ENCODE measurements around the gene HMGCR.
A peak's percentile ranks its signal among the peaks of the same experiment; 100 is the strongest.
"Not testable (repeated sequence)": the region's sequence is repeated elsewhere in the genome, so short reads cannot be mapped to it uniquely, and the experiment has no call there.

The HMGCR gene

DNA sequence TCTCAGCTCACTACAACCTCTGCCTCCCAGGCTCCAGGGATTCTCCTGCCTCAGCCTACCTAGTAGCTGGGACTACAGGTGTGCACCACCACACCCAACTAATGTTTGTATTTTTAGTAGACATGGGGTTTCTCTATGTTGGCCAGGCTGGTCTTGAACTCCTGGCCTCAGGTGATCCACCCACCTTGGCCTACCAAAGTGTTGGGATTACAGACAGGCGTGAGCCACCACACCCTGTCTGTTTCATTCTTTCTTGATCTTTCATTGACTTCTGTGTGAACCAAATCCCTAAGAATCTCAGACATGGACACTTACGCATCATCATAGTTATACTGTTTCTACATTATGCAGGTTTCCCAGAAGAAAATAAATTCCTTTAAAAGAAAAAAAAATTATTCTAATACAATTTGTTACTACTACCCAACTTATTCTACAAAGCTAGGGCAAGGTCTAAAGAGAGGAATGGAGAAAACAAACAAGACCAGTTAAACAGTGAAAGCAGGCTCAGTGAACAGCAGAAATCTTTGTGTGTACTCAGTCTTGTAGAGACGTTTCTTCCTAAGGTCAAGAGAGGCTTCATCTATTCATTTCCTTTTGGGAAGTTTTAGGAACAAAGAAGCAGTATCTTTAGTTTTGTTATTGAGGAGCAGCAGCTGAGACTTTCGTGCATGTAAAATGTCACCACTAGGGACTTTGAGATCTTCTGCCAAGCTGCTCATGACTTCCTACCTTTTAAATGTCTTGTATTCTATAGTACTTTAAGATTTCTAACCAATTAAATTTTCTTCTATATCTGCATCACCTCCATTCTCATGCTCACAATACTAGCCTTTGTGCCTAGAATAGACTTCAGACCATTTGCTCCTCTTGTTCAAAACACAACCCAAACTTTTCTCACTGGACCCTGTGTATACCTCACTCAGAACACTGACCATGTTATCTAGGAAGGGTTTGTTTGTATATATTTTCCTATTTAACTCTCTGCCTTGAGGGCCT, 5.6 kb upstream of the HMGCR start:
- CTCF ChIA-PET: interaction anchor here (0.6 to 1.2 kb wide), 2 partner anchors 94 kb away, joined by 5 to 8 read pairs; no protein-coding TSS in a partner anchor
- POLR2A ChIA-PET (ENCODE audit: low non-redundant PET): no interaction called here
- TF ChIP-seq, protein P1, sequence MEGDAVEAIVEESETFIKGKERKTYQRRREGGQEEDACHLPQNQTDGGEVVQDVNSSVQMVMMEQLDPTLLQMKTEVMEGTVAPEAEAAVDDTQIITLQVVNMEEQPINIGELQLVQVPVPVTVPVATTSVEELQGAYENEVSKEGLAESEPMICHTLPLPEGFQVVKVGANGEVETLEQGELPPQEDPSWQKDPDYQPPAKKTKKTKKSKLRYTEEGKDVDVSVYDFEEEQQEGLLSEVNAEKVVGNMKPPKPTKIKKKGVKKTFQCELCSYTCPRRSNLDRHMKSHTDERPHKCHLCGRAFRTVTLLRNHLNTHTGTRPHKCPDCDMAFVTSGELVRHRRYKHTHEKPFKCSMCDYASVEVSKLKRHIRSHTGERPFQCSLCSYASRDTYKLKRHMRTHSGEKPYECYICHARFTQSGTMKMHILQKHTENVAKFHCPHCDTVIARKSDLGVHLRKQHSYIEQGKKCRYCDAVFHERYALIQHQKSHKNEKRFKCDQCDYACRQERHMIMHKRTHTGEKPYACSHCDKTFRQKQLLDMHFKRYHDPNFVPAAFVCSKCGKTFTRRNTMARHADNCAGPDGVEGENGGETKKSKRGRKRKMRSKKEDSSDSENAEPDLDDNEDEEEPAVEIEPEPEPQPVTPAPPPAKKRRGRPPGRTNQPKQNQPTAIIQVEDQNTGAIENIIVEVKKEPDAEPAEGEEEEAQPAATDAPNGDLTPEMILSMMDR (conservative IDR thresholded peaks at IDR 0.05; ENCODE audit: low read depth): no peak
- no peak for DNase-seq (ENCODE audit: low spot score)
- no peak overlapping the region for H3K27ac ChIP-seq

GRCh38 chr5:75333759-75334158, 3.3 kb upstream of the HMGCR start:
- H3K27ac ChIP-seq: peak overlapping the region; percentile 1; the same call in 1 of the 2 replicates
- CTCF ChIA-PET; DNase-seq (ENCODE audit: low spot score); POLR2A ChIA-PET (ENCODE audit: low non-redundant PET): not testable (repeated sequence)

DNA sequence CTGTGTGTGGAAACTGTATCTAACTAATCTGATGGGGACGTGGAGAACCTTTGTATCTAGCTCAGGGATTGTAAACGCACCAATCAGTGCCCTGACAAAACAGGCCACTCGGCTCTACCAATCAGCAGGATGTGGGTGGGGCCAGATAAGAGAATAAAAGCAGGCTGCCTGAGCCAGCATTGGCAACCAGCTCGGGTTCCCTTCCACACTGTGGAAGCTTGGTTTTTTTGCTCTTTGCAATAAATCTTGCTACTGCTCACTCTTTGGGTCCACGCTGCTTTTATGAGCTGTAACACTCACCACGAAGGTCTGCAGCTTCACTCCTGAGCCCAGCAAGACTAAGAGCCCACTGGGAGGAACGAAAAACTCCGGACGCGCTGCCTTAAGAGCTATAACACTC, 2.6 kb upstream of the HMGCR start:
- DNase-seq (ENCODE audit: low spot score); POLR2A ChIA-PET (ENCODE audit: low non-redundant PET): not testable (repeated sequence)
- H3K27ac ChIP-seq: 0 out of 2 replicates have a peak overlapping the region, but pooled peaks have one; percentile 0
- CTCF ChIA-PET: interaction anchor here (0.7 kb wide), 1 partner anchor 40 kb away, joined by 3 read pairs; no protein-coding TSS in a partner anchor

GRCh38 chr5:75335486-75335885, 1.5 kb upstream of the HMGCR start:
- TF ChIP-seq, protein P1 (conservative IDR thresholded peaks at IDR 0.05; ENCODE audit: low read depth): no peak
- no peak overlapping the region for H3K27ac ChIP-seq
- ChIA-PET POLR2A (ENCODE audit: low non-redundant PET) (no interaction called here), CTCF (no interaction called here)
- DNase-seq (ENCODE audit: low spot score): no peak

DNA sequence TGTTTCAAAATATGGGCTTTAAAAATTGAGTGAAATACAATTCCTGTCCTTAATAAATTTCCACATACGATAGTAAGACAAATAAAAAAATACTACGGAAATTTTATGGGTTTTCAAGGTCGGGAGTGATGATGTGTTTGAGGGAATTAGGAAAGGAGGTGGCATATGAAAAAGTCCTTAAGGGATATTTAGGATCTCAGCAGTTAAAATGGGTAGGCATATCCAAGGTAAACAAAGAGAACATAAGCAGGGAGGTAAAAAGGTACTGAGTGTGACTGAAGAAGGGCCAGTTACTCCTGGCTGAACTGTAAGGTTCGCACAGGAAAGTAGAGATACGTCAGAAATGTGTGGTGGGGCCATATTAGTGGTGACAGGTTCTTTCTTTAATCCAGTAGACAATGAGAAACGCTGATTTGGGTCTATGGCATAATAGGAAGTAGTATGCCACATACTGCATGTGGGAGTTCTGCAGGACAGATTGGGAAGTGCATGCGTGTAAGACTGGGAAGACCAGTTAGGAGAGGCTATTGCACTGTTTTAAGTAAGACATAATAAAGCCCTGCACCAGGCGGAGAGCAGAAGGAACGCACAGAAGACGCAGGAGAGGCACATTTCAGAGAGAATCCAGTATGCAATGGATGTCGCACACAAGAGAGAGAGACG, 937 bp upstream of the HMGCR start:
- TF ChIP-seq, protein P1 (conservative IDR thresholded peaks at IDR 0.05; ENCODE audit: low read depth): no peak
- DNase-seq (ENCODE audit: low spot score): peak; percentile 62
- CTCF ChIA-PET: interaction anchor here (1.2 to 1.3 kb wide), 3 partner anchors 38 to 99 kb away, joined by 3 to 7 read pairs (median 3); partner anchors contain the start of gene ANKRD31
- peak overlapping the region; percentile 95 for H3K27ac ChIP-seq
- POLR2A ChIA-PET (ENCODE audit: low non-redundant PET): interaction anchor here (1.0 kb wide), 1 partner anchor 99 kb away, joined by 5 read pairs; the partner anchor contains the start of gene ANKRD31

GRCh38 chr5:75337366-75338021, 474 bp downstream of the HMGCR start:
- TF ChIP-seq, protein P1 (conservative IDR thresholded peaks at IDR 0.05; ENCODE audit: low read depth): no peak
- no peak for DNase-seq (ENCODE audit: low spot score)
- H3K27ac ChIP-seq: peak overlapping the region; percentile 95
- ChIA-PET CTCF (interaction anchor here (0.6 to 1.3 kb wide), 6 partner anchors 19 to 413 kb away, joined by 3 to 7 read pairs (median 3); partner anchors contain the start of gene ANKRD31), POLR2A (ENCODE audit: low non-redundant PET) (interaction anchor here (0.7 to 0.9 kb wide), 4 partner anchors 14 to 56 kb away, joined by 3 to 7 read pairs (median 4); no protein-coding TSS in a partner anchor)

DNA sequence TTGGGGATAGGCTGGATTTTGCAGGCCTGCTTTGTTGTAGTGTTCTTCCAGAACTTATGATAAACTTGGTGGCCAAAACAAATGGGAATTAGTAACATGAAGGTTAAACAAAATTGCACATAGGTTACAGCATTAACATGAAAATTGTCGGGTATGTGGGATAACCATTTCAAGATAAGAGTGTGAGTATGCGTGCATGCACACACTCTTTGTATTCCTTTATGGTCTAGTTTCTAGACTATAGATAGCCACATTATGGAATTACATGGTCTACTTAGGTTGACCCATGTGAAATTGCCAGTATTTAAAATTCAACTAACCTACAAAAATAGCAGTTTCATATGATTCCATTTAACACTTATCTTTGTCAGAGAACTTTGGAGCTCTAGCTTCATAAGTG, 1.4 kb downstream of the HMGCR start:
- H3K27ac ChIP-seq: no peak overlapping the region
- POLR2A ChIA-PET (ENCODE audit: low non-redundant PET): interaction anchor here (1.0 kb wide), 1 partner anchor 17 kb away, joined by 4 read pairs; no protein-coding TSS in a partner anchor
- CTCF ChIA-PET: no interaction called here
- DNase-seq (ENCODE audit: low spot score): no peak
- TF ChIP-seq, protein P1 (conservative IDR thresholded peaks at IDR 0.05; ENCODE audit: low read depth): no peak

All from RWPE1 (cell line).